BLaER1 (cell line): ENCODE results near the gene KIF18B.

ENCODE experiments used
- H3K27ac ChIP-seq: shearing (Covaris generic); formaldehyde crosslinking; 2 replicates; pipeline ENCODE4 v1.8.1; 2022
- H3K27me3 ChIP-seq: shearing (Covaris generic); formaldehyde crosslinking; 2 replicates; pipeline ENCODE4 v1.8.1; 2022
- H3K36me3 ChIP-seq: shearing (Covaris generic); formaldehyde crosslinking; 2 replicates; pipeline ENCODE4 v1.8.1; 2022
- H3K4me1 ChIP-seq: shearing (Covaris generic); formaldehyde crosslinking; 2 replicates; pipeline ENCODE4 v1.8.1; 2022
- H3K4me2 ChIP-seq: shearing (Covaris generic); formaldehyde crosslinking; 2 replicates; pipeline ENCODE4 v1.8.1; 2022
- H3K4me3 ChIP-seq: shearing (Covaris generic); formaldehyde crosslinking; 2 replicates; pipeline ENCODE4 v1.8.1; 2022
- H3K9ac ChIP-seq: shearing (Covaris generic); formaldehyde crosslinking; 2 replicates; pipeline ENCODE4 v1.8.1; 2022
- H3K9me3 ChIP-seq: shearing (Covaris generic); formaldehyde crosslinking; 2 replicates; pipeline ENCODE4 v1.8.1; 2022
- H4K20me1 ChIP-seq: shearing (Covaris generic); formaldehyde crosslinking; 2 replicates; pipeline ENCODE4 v1.8.1; 2022
- Cebpa-rat ChIP-seq: shearing (Covaris generic); IDR thresholded peaks from 2 replicates; pipeline ENCODE4 v1.8.1; 2022

The KIF18B gene

GRCh38 chr17:44940768-44941167 is 6.8 kb downstream of the KIF18B start:
- Histone ChIP-seq H3K36me3 (peaks cover 81% of the 10 kb centered on the region), H3K27me3 (no peaks in the 10 kb centered on the region), H3K4me3 (no peak overlapping the region), H3K4me1 (peaks cover 34% of the 10 kb centered on the region), H3K9ac (no peak overlapping the region), H3K9me3 (no peaks in the 10 kb centered on the region; the same call in 1 of the 2 replicates), H3K27ac (no peak overlapping the region), H3K4me2 (no peak overlapping the region), H4K20me1 (peaks cover 49% of the 10 kb centered on the region)
- TF ChIP-seq Cebpa-rat: no peak

GRCh38 chr17:44940317-44940716 is 7.3 kb downstream of the KIF18B start:
- H3K9me3 ChIP-seq: no peaks in the 10 kb centered on the region; the same call in 1 of the 2 replicates
- peaks cover 53% of the 10 kb centered on the region for H4K20me1 ChIP-seq
- H3K9ac ChIP-seq: no peak overlapping the region
- peaks cover 82% of the 10 kb centered on the region for H3K36me3 ChIP-seq
- H3K4me3 ChIP-seq: no peak overlapping the region
- H3K4me2 ChIP-seq: no peak overlapping the region
- no peak for TF ChIP-seq Cebpa-rat
- H3K27me3 ChIP-seq: no peaks in the 10 kb centered on the region
- H3K4me1 ChIP-seq: peaks cover 30% of the 10 kb centered on the region
- H3K27ac ChIP-seq: no peak overlapping the region

- Histone ChIP-seq H3K27me3 (no peaks in the 10 kb centered on the region), H3K36me3 (peaks cover 88% of the 10 kb centered on the region), H3K27ac (no peak overlapping the region), H4K20me1 (peaks cover 32% of the 10 kb centered on the region), H3K9me3 (no peaks in the 10 kb centered on the region), H3K4me3 (no peak overlapping the region), H3K4me2 (no peak overlapping the region), H3K4me1 (no peaks in the 10 kb centered on the region), H3K9ac (no peak overlapping the region)
- no peak for TF ChIP-seq Cebpa-rat
Measured at GRCh38 chr17:44935116-44935515, 12.5 kb downstream of the KIF18B start.

- H3K9me3 ChIP-seq: no peaks in the 10 kb centered on the region
- peaks cover 88% of the 10 kb centered on the region for H3K36me3 ChIP-seq
Measured at GRCh38 chr17:44934745-44935105, 12.8 kb downstream of the KIF18B start.

GRCh38 chr17:44933824-44934744 is 13.5 kb downstream of the KIF18B start:
- Histone ChIP-seq H3K9me3 (no peaks in the 10 kb centered on the region), H3K4me2 (no peak overlapping the region), H3K9ac (no peak overlapping the region), H3K27me3 (no peaks in the 10 kb centered on the region), H3K36me3 (peaks cover 91% of the 10 kb centered on the region), H3K4me1 (no peaks in the 10 kb centered on the region), H3K27ac (no peak overlapping the region), H4K20me1 (peaks cover 27% of the 10 kb centered on the region), H3K4me3 (no peak overlapping the region)
- TF ChIP-seq Cebpa-rat: no peak

More at GRCh38 chr17:44934745-44935105, 12.8 kb downstream of the KIF18B start:
- no peak for TF ChIP-seq Cebpa-rat
- H3K4me2 ChIP-seq: no peak overlapping the region
- H3K27me3 ChIP-seq: no peaks in the 10 kb centered on the region
- no peak overlapping the region for H3K4me3 ChIP-seq
- no peaks in the 10 kb centered on the region for H3K4me1 ChIP-seq
- no peak overlapping the region for H3K9ac ChIP-seq
- H3K27ac ChIP-seq: no peak overlapping the region
- peaks cover 28% of the 10 kb centered on the region for H4K20me1 ChIP-seq

GRCh38 chr17:44932787-44933097 is 14.8 kb downstream of the KIF18B start:
- no peak for TF ChIP-seq Cebpa-rat
- Histone ChIP-seq H3K27me3 (no peaks in the 10 kb centered on the region), H3K9ac (no peak overlapping the region), H4K20me1 (peaks cover 40% of the 10 kb centered on the region), H3K36me3 (peaks cover 92% of the 10 kb centered on the region), H3K4me3 (no peak overlapping the region), H3K9me3 (no peaks in the 10 kb centered on the region), H3K4me2 (no peak overlapping the region), H3K27ac (no peak overlapping the region), H3K4me1 (no peaks in the 10 kb centered on the region)

- H3K4me2 ChIP-seq: no peak overlapping the region
- no peaks in the 10 kb centered on the region for H3K9me3 ChIP-seq
- H3K27me3 ChIP-seq: no peaks in the 10 kb centered on the region
- peaks cover 45% of the 10 kb centered on the region for H4K20me1 ChIP-seq
- H3K36me3 ChIP-seq: peaks cover 96% of the 10 kb centered on the region
- 0 out of 2 replicates have a peak, but pooled peaks cover under 1% of the 10 kb centered on the region for H3K4me1 ChIP-seq
- no peak overlapping the region for H3K9ac ChIP-seq
- H3K27ac ChIP-seq: no peak overlapping the region
- H3K4me3 ChIP-seq: no peak overlapping the region
- TF ChIP-seq Cebpa-rat: no peak
Measured at GRCh38 chr17:44932096-44932786, 15.3 kb downstream of the KIF18B start.

- Histone ChIP-seq H3K4me2 (no peak overlapping the region), H3K4me1 (0 out of 2 replicates have a peak, but pooled peaks cover 5% of the 10 kb centered on the region), H4K20me1 (peaks cover 40% of the 10 kb centered on the region), H3K27me3 (no peaks in the 10 kb centered on the region), H3K36me3 (peaks cover 100% of the 10 kb centered on the region), H3K9ac (no peak overlapping the region), H3K4me3 (no peak overlapping the region), H3K9me3 (no peaks in the 10 kb centered on the region), H3K27ac (no peak overlapping the region)
- TF ChIP-seq Cebpa-rat: no peak
Measured at GRCh38 chr17:44931376-44931775, 16.2 kb downstream of the KIF18B start.

- Histone ChIP-seq H3K9me3 (no peaks in the 10 kb centered on the region), H3K4me3 (no peak overlapping the region), H3K4me1 (0 out of 2 replicates have a peak, but pooled peaks cover 5% of the 10 kb centered on the region), H3K27ac (no peak overlapping the region), H3K4me2 (no peak overlapping the region), H4K20me1 (peaks cover 34% of the 10 kb centered on the region), H3K9ac (no peak overlapping the region), H3K27me3 (no peaks in the 10 kb centered on the region), H3K36me3 (peaks cover 100% of the 10 kb centered on the region)
- no peak for TF ChIP-seq Cebpa-rat
Measured at GRCh38 chr17:44930667-44931066, 16.9 kb downstream of the KIF18B start.
